WTC11 (cell line): ENCODE results near the gene CYGB.

Experiments used
- ZNF121 ChIP-seq: sonication (generic); formaldehyde crosslinking; IDR thresholded peaks from 2 replicates; pipeline ENCODE4 v1.8.0; 2023; ENCODE audit warnings: missing genetic modification reagents
- TF ChIP-seq, protein P1 (sequence below): sonication (generic); formaldehyde crosslinking; IDR thresholded peaks from 2 replicates; pipeline ENCODE4 v1.8.1; 2022; ENCODE audit warnings: low read depth, missing genetic modification reagents, borderline replicate concordance
- TF ChIP-seq, protein P2 (sequence below): sonication (generic); formaldehyde crosslinking; conservative IDR thresholded peaks from 2 replicates; pipeline ENCODE4 v1.8.1; 2022; ENCODE audit warnings: mild to moderate bottlenecking, missing genetic modification reagents

DNA sequence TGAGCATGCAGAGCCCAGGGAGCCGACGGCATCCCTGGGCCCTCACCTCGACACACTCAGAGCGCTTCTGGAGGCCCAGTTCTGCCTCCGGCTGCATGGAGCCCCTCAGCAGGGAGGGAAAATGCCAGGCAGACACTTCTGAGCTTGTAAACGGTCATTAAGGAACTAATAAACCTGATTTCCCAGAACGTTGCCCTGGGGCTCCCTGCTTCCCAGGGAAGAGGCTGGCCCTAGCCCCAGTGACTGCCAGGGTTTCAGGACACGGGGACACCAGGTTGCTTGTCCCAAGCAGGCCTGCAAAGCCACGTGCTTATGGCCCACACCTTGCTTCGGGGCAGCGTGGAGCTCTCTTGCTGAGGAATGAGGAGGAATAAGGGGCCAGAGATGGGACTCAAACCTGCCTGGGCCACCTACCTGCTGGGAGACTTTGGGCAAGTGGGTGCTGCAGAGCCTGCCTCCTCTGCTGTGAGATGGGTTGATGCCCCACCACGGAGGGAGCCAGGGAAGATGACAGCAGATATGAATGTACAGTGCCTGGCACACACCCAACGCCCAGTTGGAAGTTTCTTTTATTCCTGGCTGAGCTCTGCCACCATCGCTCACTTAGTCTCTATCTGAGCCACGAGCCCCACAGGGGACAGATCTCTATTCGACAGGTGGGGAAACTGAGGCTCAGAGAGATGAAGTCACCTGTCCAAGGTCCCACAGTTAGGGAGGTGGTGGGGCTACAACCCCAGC, 41.7 kb downstream of the CYGB start:
- TF ChIP-seq, protein P1, sequence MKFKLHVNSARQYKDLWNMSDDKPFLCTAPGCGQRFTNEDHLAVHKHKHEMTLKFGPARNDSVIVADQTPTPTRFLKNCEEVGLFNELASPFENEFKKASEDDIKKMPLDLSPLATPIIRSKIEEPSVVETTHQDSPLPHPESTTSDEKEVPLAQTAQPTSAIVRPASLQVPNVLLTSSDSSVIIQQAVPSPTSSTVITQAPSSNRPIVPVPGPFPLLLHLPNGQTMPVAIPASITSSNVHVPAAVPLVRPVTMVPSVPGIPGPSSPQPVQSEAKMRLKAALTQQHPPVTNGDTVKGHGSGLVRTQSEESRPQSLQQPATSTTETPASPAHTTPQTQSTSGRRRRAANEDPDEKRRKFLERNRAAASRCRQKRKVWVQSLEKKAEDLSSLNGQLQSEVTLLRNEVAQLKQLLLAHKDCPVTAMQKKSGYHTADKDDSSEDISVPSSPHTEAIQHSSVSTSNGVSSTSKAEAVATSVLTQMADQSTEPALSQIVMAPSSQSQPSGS: no peak
- TF ChIP-seq, protein P2, sequence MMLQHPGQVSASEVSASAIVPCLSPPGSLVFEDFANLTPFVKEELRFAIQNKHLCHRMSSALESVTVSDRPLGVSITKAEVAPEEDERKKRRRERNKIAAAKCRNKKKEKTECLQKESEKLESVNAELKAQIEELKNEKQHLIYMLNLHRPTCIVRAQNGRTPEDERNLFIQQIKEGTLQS (CRISPR knock-in tag): no peak
- TF ChIP-seq ZNF121: no peak
